Astrocyte (in vitro differentiated cells and primary cell): Measurements from ENCODE around the gene PDGFD.

Experiments
- EZH2 ChIP-seq: IDR thresholded peaks from 2 replicates; pipeline ENCODE4 v1.6.1; 2012; ENCODE audit warnings: mild to moderate bottlenecking, low read length, inconsistent platforms; ENCODE audit not compliant: insufficient read depth
- TF ChIP-seq, protein P1 (sequence below): IDR thresholded peaks from 2 replicates; pipeline ENCODE4 v1.5.1; 2011; ENCODE audit warnings: low read depth, mild to moderate bottlenecking, inconsistent platforms, low read length, moderate library complexity; ENCODE audit not compliant: insufficient read depth

DNA sequence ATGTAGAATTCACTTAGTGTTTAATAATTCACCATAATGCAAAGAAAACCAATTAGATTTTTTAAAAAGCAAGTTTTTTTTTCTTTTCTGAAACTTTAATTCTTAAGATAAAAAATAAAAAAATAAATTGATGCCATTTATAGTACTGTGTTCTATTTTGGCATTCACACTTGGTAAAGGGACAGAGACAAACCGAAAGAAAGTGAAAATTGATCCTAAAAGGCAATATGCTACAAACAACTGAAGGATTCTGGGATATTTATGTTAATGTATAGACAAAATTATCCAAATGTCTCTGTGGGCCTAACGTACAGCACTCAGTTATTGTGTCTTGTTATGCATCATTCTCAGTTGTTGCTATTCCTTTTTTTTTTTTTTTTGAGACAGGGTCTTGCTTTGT, 169.4 kb downstream of the PDGFD start:
- TF ChIP-seq, protein P1, sequence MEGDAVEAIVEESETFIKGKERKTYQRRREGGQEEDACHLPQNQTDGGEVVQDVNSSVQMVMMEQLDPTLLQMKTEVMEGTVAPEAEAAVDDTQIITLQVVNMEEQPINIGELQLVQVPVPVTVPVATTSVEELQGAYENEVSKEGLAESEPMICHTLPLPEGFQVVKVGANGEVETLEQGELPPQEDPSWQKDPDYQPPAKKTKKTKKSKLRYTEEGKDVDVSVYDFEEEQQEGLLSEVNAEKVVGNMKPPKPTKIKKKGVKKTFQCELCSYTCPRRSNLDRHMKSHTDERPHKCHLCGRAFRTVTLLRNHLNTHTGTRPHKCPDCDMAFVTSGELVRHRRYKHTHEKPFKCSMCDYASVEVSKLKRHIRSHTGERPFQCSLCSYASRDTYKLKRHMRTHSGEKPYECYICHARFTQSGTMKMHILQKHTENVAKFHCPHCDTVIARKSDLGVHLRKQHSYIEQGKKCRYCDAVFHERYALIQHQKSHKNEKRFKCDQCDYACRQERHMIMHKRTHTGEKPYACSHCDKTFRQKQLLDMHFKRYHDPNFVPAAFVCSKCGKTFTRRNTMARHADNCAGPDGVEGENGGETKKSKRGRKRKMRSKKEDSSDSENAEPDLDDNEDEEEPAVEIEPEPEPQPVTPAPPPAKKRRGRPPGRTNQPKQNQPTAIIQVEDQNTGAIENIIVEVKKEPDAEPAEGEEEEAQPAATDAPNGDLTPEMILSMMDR = no peak
- no peak for TF ChIP-seq EZH2
